ENCODE measurements around the gene CARD11. TPM values are rescaled to one million over a fixed set of nuclear protein-coding genes. Genes with fewer than 3 reads are reported as not detected.

Gene CARD11
- total and polyA plus RNA-seq, 2 experiments from 2014 or later: 17.7 to 29.0 TPM

GRCh38 chr7:2983586-2983985 is 60.1 kb downstream of the CARD11 start:
- no peak overlapping the region for H3K27ac ChIP-seq (ENCODE audit: low read depth)
- no peak overlapping the region for H3K4me2 ChIP-seq
- H3K4me3 ChIP-seq: no peak overlapping the region
- no peak overlapping the region for H2AFZ ChIP-seq
- peaks cover 15% of the 10 kb centered on the region for H3K4me1 ChIP-seq (ENCODE audit: insufficient read depth)
- DNase-seq (ENCODE audit: low spot score) (no peak), ATAC-seq (no peak)
- H3K9me2 ChIP-seq (ENCODE audit: insufficient read depth): no peaks in the 10 kb centered on the region
- Mint-ChIP-seq H3K36me3 (ENCODE audit: low read depth) (peaks cover 6% of the 10 kb centered on the region), H3K4me1 (peaks cover 14% of the 10 kb centered on the region), H3K27me3 (ENCODE audit: insufficient read depth, low read depth, poor library complexity) (peaks cover 20% of the 10 kb centered on the region), H3K9me3 (peaks cover 15% of the 10 kb centered on the region), H3K4me3 (no peak overlapping the region), H3K27ac (no peak overlapping the region)
- H3K36me3 ChIP-seq (ENCODE audit: insufficient read depth): no peaks in the 10 kb centered on the region
- H3F3A ChIP-seq (replicated peaks; ENCODE audit: low read depth): no peaks in the 10 kb centered on the region
- no peaks in the 10 kb centered on the region; the same call in 1 of the 2 replicates for H4K20me1 ChIP-seq (replicated peaks; ENCODE audit: insufficient read depth)
- H3K79me2 ChIP-seq (replicated peaks; ENCODE audit: insufficient read depth): no peaks in the 10 kb centered on the region
- H3K27me3 ChIP-seq (ENCODE audit: insufficient read depth): no peaks in the 10 kb centered on the region
- no peak for TF ChIP-seq ZNF462 (CRISPR knock-in tag; IDR thresholded peaks at IDR 0.05)
- no peak for TF ChIP-seq JUNB (IDR thresholded peaks at IDR 0.05; ENCODE audit: unreplicated experiment)
- no peak for TF ChIP-seq ETS1 (IDR thresholded peaks at IDR 0.05)
- TF ChIP-seq CREB1 (CRISPR knock-in tag; IDR thresholded peaks at IDR 0.05; ENCODE audit: low read depth): no peak
- no peak for TF ChIP-seq ZNF114 (CRISPR knock-in tag; IDR thresholded peaks at IDR 0.05)
- no peak for TF ChIP-seq ZNF331 (CRISPR knock-in tag; IDR thresholded peaks at IDR 0.05; ENCODE audit: low read depth)
- no peak for TF ChIP-seq POLR2AphosphoS5 (IDR thresholded peaks at IDR 0.05; ENCODE audit: low read depth)
- TF ChIP-seq EZH2 (IDR thresholded peaks at IDR 0.05; ENCODE audit: low read depth, unreplicated experiment): no peak
- TF ChIP-seq REST (IDR thresholded peaks at IDR 0.05; ENCODE audit: unreplicated experiment): no peak
- no peak for TF ChIP-seq NANOG (IDR thresholded peaks at IDR 0.05; ENCODE audit: borderline replicate concordance)
- TF ChIP-seq STAT1 (IDR thresholded peaks at IDR 0.05; ENCODE audit: unreplicated experiment): no peak
- no peak for TF ChIP-seq EZH2phosphoT487 (IDR thresholded peaks at IDR 0.05; ENCODE audit: unreplicated experiment)
- no peak for TF ChIP-seq CTCF (conservative IDR thresholded peaks at IDR 0.05; ENCODE audit: low read depth in 2 of 2)
